ENCODE results near the gene KLC3.

GRCh38 chr19:45358213-45358792 is 17.8 kb downstream of the KLC3 start:
- TF ChIP-seq CTCF (conservative IDR thresholded peaks at IDR 0.05; ENCODE audit: low read length) (no peak), EZH2phosphoT487 (IDR thresholded peaks at IDR 0.05; ENCODE audit: borderline replicate concordance) (no peak)

Data from Loucy (cell line).